ENCODE measurements around the gene TRHDE.

The TRHDE gene

DNA sequence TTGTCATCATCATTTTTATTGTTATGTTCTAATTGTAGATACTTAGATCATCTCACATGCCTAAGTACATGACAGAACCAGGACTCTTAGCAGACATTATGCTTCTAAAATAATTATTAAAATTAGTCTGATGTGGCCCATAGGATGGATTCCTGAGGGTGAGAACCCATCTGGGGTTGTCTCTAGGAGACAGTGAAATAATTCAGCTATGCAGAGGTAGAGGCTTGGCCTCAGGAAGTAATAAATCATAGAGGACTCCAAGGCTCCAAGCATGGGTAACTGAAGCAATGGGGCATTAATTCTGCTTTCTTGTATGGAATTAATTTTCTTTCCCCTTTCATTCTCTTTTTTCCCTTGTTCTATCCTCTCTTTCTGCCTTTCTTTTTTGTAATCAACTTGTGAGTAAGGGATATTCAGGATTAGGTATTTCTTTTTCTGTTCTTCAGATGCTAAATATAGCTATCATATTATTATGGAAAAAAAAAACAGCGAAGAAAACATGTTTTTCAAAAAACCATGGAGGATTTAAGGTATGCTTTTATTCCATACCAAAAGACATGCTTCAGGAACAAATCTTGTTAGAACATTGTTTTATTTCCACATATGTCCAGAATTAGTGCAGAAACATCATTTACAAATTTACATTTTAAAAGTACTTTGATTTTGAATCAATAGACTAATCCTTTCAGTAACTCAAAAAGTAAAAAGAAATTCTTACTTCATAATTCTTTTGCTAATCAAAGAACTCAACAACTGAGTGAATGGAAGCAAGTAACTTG is 263.2 kb downstream of the TRHDE start:
- Mint-ChIP-seq H3K27me3 (no peaks in the 10 kb centered on the region), H3K4me1 (no peaks in the 10 kb centered on the region), H3K4me3 (no peak overlapping the region), H3K27ac (no peak overlapping the region), H3K9me3 (peaks cover 23% of the 10 kb centered on the region), H3K36me3 (no peaks in the 10 kb centered on the region)

GRCh38 chr12:72540811-72541210 is 268.6 kb downstream of the TRHDE start:
- Mint-ChIP-seq H3K27me3 (no peaks in the 10 kb centered on the region), H3K36me3 (no peaks in the 10 kb centered on the region), H3K27ac (no peak overlapping the region), H3K4me3 (no peak overlapping the region), H3K4me1 (no peaks in the 10 kb centered on the region), H3K9me3 (peaks cover 18% of the 10 kb centered on the region)

DNA sequence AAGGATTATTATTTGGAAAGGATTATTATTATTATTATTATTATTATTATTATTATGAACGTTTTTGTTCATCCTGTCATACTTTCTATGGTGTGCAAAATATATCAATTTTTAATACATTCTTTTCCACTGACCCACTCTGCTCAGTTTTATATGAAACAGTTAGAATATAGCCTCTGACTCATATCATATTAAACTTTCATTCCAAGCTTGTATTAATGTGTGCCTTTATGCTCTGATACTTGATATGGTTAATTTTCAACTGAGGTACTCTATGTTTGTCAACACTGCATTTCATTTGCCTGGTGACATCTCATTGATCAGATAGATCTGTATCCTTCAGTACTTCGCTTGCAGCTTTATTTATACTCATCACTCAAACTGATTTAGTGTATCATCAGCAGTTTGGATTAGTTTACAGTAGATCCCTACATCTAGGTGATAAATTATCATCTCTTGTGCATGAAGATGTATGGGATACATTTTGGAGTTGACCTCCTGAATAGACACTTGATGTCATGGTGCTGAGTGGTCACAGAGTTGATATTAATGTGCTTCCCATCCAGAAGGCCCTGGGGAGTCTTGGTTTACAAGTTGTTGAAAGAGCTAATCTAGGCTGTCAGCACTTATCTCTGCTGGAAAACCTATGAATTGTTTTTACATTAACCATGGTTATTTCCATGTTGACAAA is 271.8 kb downstream of the TRHDE start:
- Mint-ChIP-seq H3K4me3 (no peak overlapping the region), H3K36me3 (no peaks in the 10 kb centered on the region), H3K27ac (no peak overlapping the region), H3K4me1 (no peaks in the 10 kb centered on the region), H3K27me3 (no peaks in the 10 kb centered on the region), H3K9me3 (peaks cover 4% of the 10 kb centered on the region)

GRCh38 chr12:72546106-72546505 is 273.9 kb downstream of the TRHDE start:
- Mint-ChIP-seq H3K27ac (no peak overlapping the region), H3K4me3 (no peak overlapping the region), H3K36me3 (no peaks in the 10 kb centered on the region), H3K27me3 (no peaks in the 10 kb centered on the region), H3K4me1 (no peaks in the 10 kb centered on the region), H3K9me3 (no peaks in the 10 kb centered on the region)

GRCh38 chr12:72547573-72547972 is 275.4 kb downstream of the TRHDE start:
- Mint-ChIP-seq H3K27ac (no peak overlapping the region), H3K4me1 (no peaks in the 10 kb centered on the region), H3K36me3 (no peaks in the 10 kb centered on the region), H3K27me3 (no peaks in the 10 kb centered on the region), H3K4me3 (no peak overlapping the region), H3K9me3 (no peaks in the 10 kb centered on the region)

GRCh38 chr12:72549184-72549583 is 277.0 kb downstream of the TRHDE start:
- Mint-ChIP-seq H3K27ac (no peak overlapping the region), H3K9me3 (peaks cover 5% of the 10 kb centered on the region), H3K27me3 (no peaks in the 10 kb centered on the region), H3K36me3 (no peaks in the 10 kb centered on the region), H3K4me3 (no peak overlapping the region), H3K4me1 (no peaks in the 10 kb centered on the region)

DNA sequence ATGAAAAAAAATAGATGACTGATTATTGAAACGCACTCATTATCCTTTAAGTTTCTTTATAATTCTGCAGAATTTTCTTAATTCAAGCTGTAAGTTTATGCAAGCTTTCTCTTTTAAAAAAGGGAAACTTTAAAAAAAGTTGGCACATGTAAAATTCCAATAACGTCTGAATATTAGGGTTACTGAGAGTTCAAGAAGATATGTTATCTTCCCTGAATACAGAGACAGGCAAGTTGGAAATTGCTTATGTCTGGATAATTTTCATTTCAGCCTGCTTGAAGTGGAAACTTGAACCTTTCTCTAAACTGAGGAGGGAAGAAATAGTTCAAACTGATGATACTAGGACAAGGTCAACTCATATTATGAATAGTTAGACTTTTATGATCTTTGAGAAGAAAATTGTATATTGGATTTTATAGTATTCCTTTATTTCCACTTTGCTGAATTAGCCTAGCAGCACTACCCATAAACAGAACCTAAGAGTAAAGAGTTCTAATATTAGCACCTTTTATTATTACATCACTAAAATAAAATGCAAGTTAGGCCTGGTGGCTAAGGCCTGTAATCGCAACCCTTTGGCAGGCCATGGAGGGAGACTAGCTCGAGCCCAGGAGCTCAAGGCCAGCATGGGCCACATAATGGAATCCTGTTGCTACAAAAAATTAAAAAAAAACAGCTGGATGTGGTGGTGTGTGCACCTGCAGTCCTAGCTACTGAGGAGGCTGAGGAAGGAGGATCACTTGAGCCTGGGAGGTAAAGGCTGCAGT is 288.0 kb downstream of the TRHDE start:
- no peak overlapping the region for H3K27ac Mint-ChIP-seq
- H3K27me3 Mint-ChIP-seq: no peaks in the 10 kb centered on the region
- no peaks in the 10 kb centered on the region for H3K36me3 Mint-ChIP-seq
- H3K4me1 Mint-ChIP-seq: no peaks in the 10 kb centered on the region
- no peaks in the 10 kb centered on the region for H3K9me3 Mint-ChIP-seq
- H3K4me3 Mint-ChIP-seq: no peak overlapping the region

DNA sequence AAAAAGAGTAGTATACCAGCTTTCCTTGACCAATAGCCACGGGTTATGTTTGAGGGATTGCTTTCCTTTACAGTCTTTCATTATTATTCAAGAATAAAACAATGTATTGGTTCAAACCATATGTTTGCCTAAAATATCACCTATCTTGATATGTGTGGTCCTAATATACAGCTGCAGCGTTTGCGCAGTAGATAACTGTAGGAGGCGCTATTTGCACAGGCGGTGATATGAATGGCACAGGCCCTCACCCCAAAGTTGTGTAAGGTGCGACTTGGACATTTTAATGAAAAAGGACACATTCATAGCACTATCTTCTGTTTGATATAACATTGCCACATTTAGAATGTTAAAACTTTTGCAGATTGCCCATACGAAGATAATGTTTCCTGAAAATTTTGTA is 298.4 kb downstream of the TRHDE start:
- Mint-ChIP-seq H3K4me3 (no peak overlapping the region), H3K36me3 (no peaks in the 10 kb centered on the region), H3K27me3 (no peaks in the 10 kb centered on the region), H3K4me1 (no peaks in the 10 kb centered on the region), H3K9me3 (no peaks in the 10 kb centered on the region), H3K27ac (no peak overlapping the region)

DNA sequence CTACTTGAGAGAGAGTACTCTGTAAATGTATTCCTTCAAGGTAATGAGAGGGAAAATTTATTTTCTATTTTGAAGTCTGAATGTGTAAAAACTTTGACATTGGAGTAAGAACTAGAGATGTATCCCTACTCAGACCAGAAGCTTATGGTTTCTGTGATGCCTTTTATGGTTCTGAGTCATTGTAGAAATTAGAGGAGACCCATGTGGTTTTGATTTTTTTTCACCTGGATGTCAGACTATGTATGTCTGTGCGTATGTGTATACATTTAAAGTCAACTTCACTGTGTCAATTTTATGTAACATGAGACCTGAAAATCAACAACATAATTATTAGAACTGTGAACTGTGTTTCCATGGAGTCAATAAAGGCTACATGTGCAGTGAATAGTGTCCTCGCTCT is 302.0 kb downstream of the TRHDE start:
- Mint-ChIP-seq H3K27ac (no peak overlapping the region), H3K4me1 (no peaks in the 10 kb centered on the region), H3K9me3 (no peaks in the 10 kb centered on the region), H3K36me3 (no peaks in the 10 kb centered on the region), H3K4me3 (no peak overlapping the region), H3K27me3 (no peaks in the 10 kb centered on the region)

DNA sequence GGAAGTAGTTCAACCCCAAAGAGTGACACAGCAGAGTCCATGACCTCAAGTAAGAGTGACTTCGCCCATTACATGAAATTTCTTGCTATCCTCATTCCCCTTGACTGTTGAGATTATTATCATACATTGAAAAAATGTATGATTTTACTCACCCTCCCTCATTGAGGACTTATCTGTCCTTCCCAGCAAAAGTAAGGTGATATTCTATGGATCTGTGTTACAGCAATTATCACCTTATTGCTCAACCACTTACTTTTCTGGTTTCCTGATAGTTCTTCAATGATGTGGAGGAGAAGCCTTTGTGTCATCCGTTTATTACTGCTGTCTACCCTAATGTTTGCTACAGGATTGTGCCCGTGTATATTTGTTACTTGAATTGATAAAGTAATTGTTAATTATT is 306.2 kb downstream of the TRHDE start:
- Mint-ChIP-seq H3K9me3 (no peaks in the 10 kb centered on the region), H3K36me3 (no peaks in the 10 kb centered on the region), H3K4me3 (no peak overlapping the region), H3K4me1 (no peaks in the 10 kb centered on the region), H3K27ac (no peak overlapping the region), H3K27me3 (no peaks in the 10 kb centered on the region)

GRCh38 chr12:72586456-72586855 is 314.3 kb downstream of the TRHDE start:
- no peak overlapping the region for H3K4me3 Mint-ChIP-seq
- H3K36me3 Mint-ChIP-seq: no peaks in the 10 kb centered on the region
- H3K27ac Mint-ChIP-seq: no peak overlapping the region
- H3K9me3 Mint-ChIP-seq: peaks cover 5% of the 10 kb centered on the region
- H3K27me3 Mint-ChIP-seq: no peaks in the 10 kb centered on the region
- no peaks in the 10 kb centered on the region for H3K4me1 Mint-ChIP-seq

DNA sequence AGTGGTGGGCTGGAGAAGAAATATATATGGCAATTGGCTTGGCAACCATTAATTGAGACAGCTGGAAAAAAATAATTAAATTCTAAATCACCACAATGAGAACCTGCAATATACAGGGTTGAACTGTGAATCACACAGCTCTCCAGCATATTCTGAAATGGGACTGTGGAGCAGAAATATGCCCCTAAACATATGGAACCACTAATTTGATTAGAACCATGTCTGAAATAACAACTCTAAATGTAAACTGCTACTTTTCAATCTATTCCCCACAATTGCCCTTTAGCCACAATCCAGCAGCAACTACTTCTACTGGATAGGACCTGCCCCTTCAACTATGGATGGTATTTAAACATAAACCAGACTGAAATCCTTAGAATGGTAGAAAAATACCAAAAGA is 330.4 kb downstream of the TRHDE start:
- Mint-ChIP-seq H3K4me3 (no peak overlapping the region), H3K36me3 (no peaks in the 10 kb centered on the region), H3K4me1 (no peaks in the 10 kb centered on the region), H3K27me3 (no peaks in the 10 kb centered on the region), H3K27ac (no peak overlapping the region), H3K9me3 (peaks cover 5% of the 10 kb centered on the region)

- no peaks in the 10 kb centered on the region for H3K36me3 Mint-ChIP-seq
- no peaks in the 10 kb centered on the region for H3K27me3 Mint-ChIP-seq
- H3K27ac Mint-ChIP-seq: no peak overlapping the region
- H3K9me3 Mint-ChIP-seq: peaks cover 3% of the 10 kb centered on the region
- H3K4me3 Mint-ChIP-seq: no peak overlapping the region
- H3K4me1 Mint-ChIP-seq: no peaks in the 10 kb centered on the region
Measured at GRCh38 chr12:72605975-72606374, 333.8 kb downstream of the TRHDE start.

- H3K36me3 Mint-ChIP-seq: no peaks in the 10 kb centered on the region
- H3K4me1 Mint-ChIP-seq: no peaks in the 10 kb centered on the region
- no peak overlapping the region for H3K4me3 Mint-ChIP-seq
- H3K27ac Mint-ChIP-seq: no peak overlapping the region
- no peaks in the 10 kb centered on the region for H3K27me3 Mint-ChIP-seq
- H3K9me3 Mint-ChIP-seq: no peaks in the 10 kb centered on the region
Measured at GRCh38 chr12:72610342-72610741, 338.2 kb downstream of the TRHDE start.

DNA sequence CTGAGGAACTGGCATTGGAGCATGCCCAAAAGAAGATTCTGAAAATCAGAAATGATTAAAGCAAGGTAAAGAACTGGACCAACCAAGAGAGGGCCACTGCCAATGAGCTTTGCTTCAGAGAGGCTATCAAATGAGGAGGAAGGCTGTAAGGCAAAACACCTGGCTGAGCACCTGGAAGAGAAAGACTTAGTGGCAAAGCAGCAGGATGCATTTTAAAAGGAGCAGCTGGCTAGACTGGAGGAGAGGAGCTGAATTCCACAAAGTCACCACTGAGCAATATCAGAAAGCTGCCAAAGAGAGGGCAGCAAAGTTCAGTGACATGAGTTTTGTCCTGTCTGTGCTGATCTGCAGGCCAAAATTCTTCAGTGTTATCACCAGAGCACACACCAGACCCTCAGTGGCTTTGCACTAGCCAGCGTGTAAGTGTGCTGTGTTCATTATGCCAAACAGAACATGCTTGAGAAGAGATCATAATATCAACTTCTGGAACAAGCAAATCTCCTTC is 338.7 kb downstream of the TRHDE start:
- Mint-ChIP-seq H3K4me1 (no peaks in the 10 kb centered on the region), H3K36me3 (no peaks in the 10 kb centered on the region), H3K9me3 (no peaks in the 10 kb centered on the region), H3K27me3 (no peaks in the 10 kb centered on the region), H3K27ac (no peak overlapping the region), H3K4me3 (no peak overlapping the region)

DNA sequence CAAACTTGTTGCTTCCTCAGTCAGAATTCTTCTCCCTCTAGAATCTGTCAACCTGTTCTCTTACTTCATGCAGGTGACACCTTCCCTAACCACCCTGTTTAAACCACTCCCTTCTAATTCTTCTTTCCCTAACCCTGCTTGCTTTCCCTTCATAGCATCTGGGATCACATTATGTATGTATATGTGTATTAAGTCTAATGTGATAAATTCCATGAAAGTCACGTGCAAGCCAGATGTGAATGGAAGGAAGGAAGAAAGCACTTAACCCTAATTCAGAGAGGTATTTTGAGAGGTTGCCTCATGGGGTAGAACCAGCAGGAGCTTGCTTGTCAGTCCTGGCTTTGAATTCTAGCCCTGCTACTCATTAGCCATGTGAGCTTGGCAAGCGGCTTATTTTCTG is 340.0 kb downstream of the TRHDE start:
- H3K4me1 Mint-ChIP-seq: no peaks in the 10 kb centered on the region
- H3K4me3 Mint-ChIP-seq: no peak overlapping the region
- no peaks in the 10 kb centered on the region for H3K36me3 Mint-ChIP-seq
- H3K27me3 Mint-ChIP-seq: no peaks in the 10 kb centered on the region
- no peak overlapping the region for H3K27ac Mint-ChIP-seq
- H3K9me3 Mint-ChIP-seq: no peaks in the 10 kb centered on the region
